Measurements from ENCODE around the gene GAS2. TPM values are rescaled to one million over a fixed set of nuclear protein-coding genes. Genes with fewer than 3 reads are reported as not detected.

The GAS2 gene
- total RNA-seq, 2 experiments from 2014 or later, result 1.9 to 2.4 TPM

- peaks cover 2% of the 10 kb centered on the region for H3K27me3 Mint-ChIP-seq
- DNase-seq (no peak), ATAC-seq (ENCODE audit: low read depth) (no peak)
- H3K9me3 Mint-ChIP-seq, result no peaks in the 10 kb centered on the region
- no peak overlapping the region for H3K4me3 Mint-ChIP-seq
- POLR2A ChIA-PET, result no interaction called here
- H3K27ac Mint-ChIP-seq, result no peak overlapping the region
- no peaks in the 10 kb centered on the region for H3K36me3 Mint-ChIP-seq
- H3K4me1 Mint-ChIP-seq, result no peaks in the 10 kb centered on the region
Observed at GRCh38 chr11:22720457-22720856, 54.0 kb downstream of the GAS2 start.

DNA sequence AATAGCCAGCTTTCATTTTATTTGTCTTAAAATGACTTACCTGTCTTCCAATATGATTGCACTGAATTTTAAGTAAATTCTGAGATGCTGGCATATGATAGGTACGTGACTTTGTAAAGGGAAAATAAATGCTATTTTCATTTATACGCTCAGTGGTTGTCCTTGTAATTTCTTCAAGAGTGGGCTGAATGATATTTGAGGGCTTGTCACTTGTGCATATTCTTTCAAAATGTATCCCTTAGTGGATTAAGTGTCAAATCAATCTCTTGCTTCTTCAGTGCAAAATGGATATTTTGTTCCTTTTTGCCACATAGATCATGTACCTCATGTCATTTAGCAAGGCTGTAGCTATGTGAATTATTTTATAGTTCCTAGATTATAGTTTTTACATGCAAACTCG, 56.9 kb downstream of the GAS2 start:
- Mint-ChIP-seq H3K4me1 (no peaks in the 10 kb centered on the region), H3K36me3 (no peaks in the 10 kb centered on the region), H3K4me3 (no peak overlapping the region), H3K9me3 (no peaks in the 10 kb centered on the region), H3K27ac (no peak overlapping the region), H3K27me3 (peaks cover 4% of the 10 kb centered on the region)
- no peak for ATAC-seq (ENCODE audit: low read depth)
- POLR2A ChIA-PET, result no interaction called here
- no peak for DNase-seq

GRCh38 chr11:22725079-22725478, 58.7 kb downstream of the GAS2 start:
- H3K9me3 Mint-ChIP-seq, result no peaks in the 10 kb centered on the region
- no peaks in the 10 kb centered on the region for H3K36me3 Mint-ChIP-seq
- no peaks in the 10 kb centered on the region for H3K4me1 Mint-ChIP-seq
- ATAC-seq (ENCODE audit: low read depth), result no peak
- H3K4me3 Mint-ChIP-seq, result no peak overlapping the region
- no peak for DNase-seq
- POLR2A ChIA-PET, result no interaction called here
- H3K27ac Mint-ChIP-seq, result no peak overlapping the region
- peaks cover 2% of the 10 kb centered on the region for H3K27me3 Mint-ChIP-seq

GRCh38 chr11:22728600-22729389, 62.4 kb downstream of the GAS2 start:
- no peak for ATAC-seq (ENCODE audit: low read depth)
- H3K27ac Mint-ChIP-seq, result no peak overlapping the region
- no peaks in the 10 kb centered on the region for H3K4me1 Mint-ChIP-seq
- POLR2A ChIA-PET, result no interaction called here
- no peak for DNase-seq
- H3K9me3 Mint-ChIP-seq, result no peaks in the 10 kb centered on the region
- no peak overlapping the region for H3K4me3 Mint-ChIP-seq
- no peaks in the 10 kb centered on the region for H3K36me3 Mint-ChIP-seq
- H3K27me3 Mint-ChIP-seq, result peaks cover 5% of the 10 kb centered on the region

GRCh38 chr11:22730319-22730718, 63.9 kb downstream of the GAS2 start:
- Mint-ChIP-seq H3K27me3 (peaks cover 5% of the 10 kb centered on the region), H3K4me3 (no peak overlapping the region), H3K27ac (no peak overlapping the region), H3K4me1 (peaks cover 4% of the 10 kb centered on the region), H3K36me3 (no peaks in the 10 kb centered on the region), H3K9me3 (no peaks in the 10 kb centered on the region)
- no peak for DNase-seq
- POLR2A ChIA-PET, result no interaction called here
- ATAC-seq (ENCODE audit: low read depth), result no peak

DNA sequence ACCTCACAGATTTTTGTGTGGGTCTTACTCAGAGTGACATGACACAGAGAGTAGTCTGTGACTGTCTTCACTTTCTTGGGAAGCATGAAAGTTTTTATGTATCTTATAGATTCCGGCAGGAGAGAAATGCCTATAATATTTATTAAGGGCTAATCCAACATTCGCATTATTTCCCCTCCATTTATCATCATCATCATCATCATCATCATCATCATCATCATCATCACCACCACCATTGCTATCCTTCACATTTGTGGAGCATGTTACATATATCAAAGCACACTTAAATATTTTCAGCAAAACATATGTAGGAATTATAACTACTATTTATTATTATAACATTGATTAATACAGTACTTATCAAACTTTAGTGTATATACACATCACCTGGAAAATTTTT, 66.2 kb downstream of the GAS2 start:
- H3K27ac Mint-ChIP-seq, result no peak overlapping the region
- ATAC-seq (ENCODE audit: low read depth) (no peak), DNase-seq (no peak)
- H3K9me3 Mint-ChIP-seq, result no peaks in the 10 kb centered on the region
- POLR2A ChIA-PET, result no interaction called here
- peaks cover 4% of the 10 kb centered on the region for H3K4me1 Mint-ChIP-seq
- H3K27me3 Mint-ChIP-seq, result peaks cover 3% of the 10 kb centered on the region
- no peaks in the 10 kb centered on the region for H3K36me3 Mint-ChIP-seq
- H3K4me3 Mint-ChIP-seq, result no peak overlapping the region

- Mint-ChIP-seq H3K27me3 (peaks cover 3% of the 10 kb centered on the region), H3K27ac (no peak overlapping the region), H3K9me3 (no peaks in the 10 kb centered on the region), H3K4me3 (no peak overlapping the region), H3K36me3 (no peaks in the 10 kb centered on the region), H3K4me1 (peaks cover 4% of the 10 kb centered on the region)
- no peak for ATAC-seq (ENCODE audit: low read depth)
- POLR2A ChIA-PET, result no interaction called here
- no peak for DNase-seq
Observed at GRCh38 chr11:22733475-22734248, 67.3 kb downstream of the GAS2 start.

GRCh38 chr11:22734628-22735345, 68.4 kb downstream of the GAS2 start:
- H3K9me3 Mint-ChIP-seq, result no peaks in the 10 kb centered on the region
- H3K27me3 Mint-ChIP-seq, result peaks cover 3% of the 10 kb centered on the region
- peaks cover 4% of the 10 kb centered on the region for H3K4me1 Mint-ChIP-seq
- POLR2A ChIA-PET, result no interaction called here
- ATAC-seq (ENCODE audit: low read depth) (no peak), DNase-seq (no peak)
- H3K36me3 Mint-ChIP-seq, result no peaks in the 10 kb centered on the region
- no peak overlapping the region for H3K27ac Mint-ChIP-seq
- no peak overlapping the region for H3K4me3 Mint-ChIP-seq

DNA sequence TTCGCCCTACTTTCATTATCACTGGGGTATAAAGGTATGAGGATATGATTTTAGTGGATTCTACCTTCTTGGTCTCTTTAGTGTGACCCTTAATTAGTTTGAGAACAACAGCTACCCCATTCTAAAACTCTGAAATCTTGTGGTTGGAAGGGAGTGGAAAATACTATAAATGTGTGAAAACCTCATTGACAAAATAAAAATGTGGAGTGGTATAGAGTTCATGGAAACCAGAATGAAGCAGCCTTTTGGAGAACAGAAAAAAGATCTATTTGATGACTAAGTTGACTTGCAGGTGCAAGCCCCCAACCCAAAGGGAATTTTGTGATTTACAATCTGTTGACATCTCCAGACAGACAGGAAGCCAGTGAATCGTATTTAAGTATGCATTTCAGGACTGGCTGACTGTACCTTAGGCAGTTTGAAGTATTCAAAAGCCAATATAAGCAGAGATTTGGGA, 75.8 kb downstream of the GAS2 start:
- H3K9me3 Mint-ChIP-seq, result no peaks in the 10 kb centered on the region
- POLR2A ChIA-PET, result no interaction called here
- H3K27me3 Mint-ChIP-seq, result peaks cover 7% of the 10 kb centered on the region
- H3K36me3 Mint-ChIP-seq, result no peaks in the 10 kb centered on the region
- no peak overlapping the region for H3K27ac Mint-ChIP-seq
- DNase-seq (no peak), ATAC-seq (ENCODE audit: low read depth) (no peak)
- H3K4me3 Mint-ChIP-seq, result no peak overlapping the region
- peaks cover 3% of the 10 kb centered on the region for H3K4me1 Mint-ChIP-seq

DNA sequence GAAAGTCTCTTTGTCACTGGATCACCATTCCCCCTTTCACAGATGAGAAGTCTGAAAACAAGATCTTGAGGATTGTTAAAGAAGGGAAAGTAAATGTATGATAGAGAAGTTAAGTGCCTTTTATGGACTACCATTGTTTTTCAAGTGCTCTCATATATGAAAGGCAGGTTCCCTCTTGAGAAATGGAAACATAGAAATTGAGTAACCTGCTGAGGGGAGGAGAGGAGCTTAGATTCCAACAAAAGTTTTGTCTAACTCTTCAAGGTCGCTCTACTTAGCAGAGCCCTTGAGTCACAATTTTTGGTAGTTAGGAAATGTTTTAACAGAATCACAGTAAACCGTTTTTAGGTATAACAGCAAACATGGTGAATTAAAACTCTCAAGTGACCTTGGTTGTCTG, 83.1 kb downstream of the GAS2 start:
- POLR2A ChIA-PET, result no interaction called here
- Mint-ChIP-seq H3K4me1 (peaks cover 6% of the 10 kb centered on the region), H3K4me3 (no peak overlapping the region), H3K9me3 (no peaks in the 10 kb centered on the region), H3K27ac (no peak overlapping the region), H3K36me3 (no peaks in the 10 kb centered on the region), H3K27me3 (peaks cover 4% of the 10 kb centered on the region)
- DNase-seq (no peak), ATAC-seq (ENCODE audit: low read depth) (no peak)

- POLR2A ChIA-PET, result no interaction called here
- Mint-ChIP-seq H3K27me3 (no peaks in the 10 kb centered on the region), H3K4me1 (peaks cover 6% of the 10 kb centered on the region), H3K9me3 (no peaks in the 10 kb centered on the region), H3K36me3 (no peaks in the 10 kb centered on the region), H3K27ac (no peak overlapping the region), H3K4me3 (no peak overlapping the region)
- ATAC-seq (ENCODE audit: low read depth) (no peak), DNase-seq (no peak)
Observed at GRCh38 chr11:22752908-22753310, 86.5 kb downstream of the GAS2 start.

- H3K27me3 Mint-ChIP-seq, result no peaks in the 10 kb centered on the region
- POLR2A ChIA-PET, result no interaction called here
- H3K27ac Mint-ChIP-seq, result no peak overlapping the region
- ATAC-seq (ENCODE audit: low read depth), result no peak
- DNase-seq, result no peak
- no peak overlapping the region for H3K4me3 Mint-ChIP-seq
- H3K4me1 Mint-ChIP-seq, result peaks cover 6% of the 10 kb centered on the region
- H3K9me3 Mint-ChIP-seq, result no peaks in the 10 kb centered on the region
- H3K36me3 Mint-ChIP-seq, result no peaks in the 10 kb centered on the region
Observed at GRCh38 chr11:22753416-22753815, 87.0 kb downstream of the GAS2 start.

GRCh38 chr11:22761066-22761465, 94.7 kb downstream of the GAS2 start:
- Mint-ChIP-seq H3K4me3 (no peak overlapping the region), H3K36me3 (no peaks in the 10 kb centered on the region), H3K4me1 (no peaks in the 10 kb centered on the region), H3K27ac (no peak overlapping the region), H3K9me3 (no peaks in the 10 kb centered on the region), H3K27me3 (no peaks in the 10 kb centered on the region)
- ATAC-seq (ENCODE audit: low read depth) (no peak), DNase-seq (no peak)
- POLR2A ChIA-PET, result no interaction called here

DNA sequence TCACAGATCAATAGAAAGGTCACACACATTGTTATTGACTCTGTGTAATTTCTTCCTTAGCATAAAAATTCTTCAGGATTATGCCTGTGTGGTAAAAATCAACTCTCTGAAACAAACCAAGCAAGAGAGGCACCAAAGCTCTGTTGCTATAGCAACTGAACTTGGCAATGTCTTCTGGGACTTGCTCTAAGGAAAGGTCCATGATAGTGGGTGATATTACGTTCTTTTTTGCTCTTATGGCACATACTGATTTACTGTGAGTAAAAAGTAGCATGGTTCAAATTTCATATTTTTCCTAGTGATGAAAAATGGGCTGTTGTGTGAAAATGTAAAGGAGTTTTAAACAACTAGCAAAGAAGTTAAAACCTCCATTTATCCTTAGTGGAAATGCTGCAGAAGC, 96.8 kb downstream of the GAS2 start:
- no peak for ATAC-seq (ENCODE audit: low read depth)
- no peaks in the 10 kb centered on the region for H3K27me3 Mint-ChIP-seq

More for the DNA sequence above, 96.8 kb downstream of the GAS2 start:
- Mint-ChIP-seq H3K36me3 (no peaks in the 10 kb centered on the region), H3K4me1 (no peaks in the 10 kb centered on the region), H3K27ac (no peak overlapping the region), H3K4me3 (no peak overlapping the region), H3K9me3 (no peaks in the 10 kb centered on the region)
- POLR2A ChIA-PET, result no interaction called here
- DNase-seq, result no peak
